ENCODE measurements around the gene LLGL2.

LLGL2 gene

DNA sequence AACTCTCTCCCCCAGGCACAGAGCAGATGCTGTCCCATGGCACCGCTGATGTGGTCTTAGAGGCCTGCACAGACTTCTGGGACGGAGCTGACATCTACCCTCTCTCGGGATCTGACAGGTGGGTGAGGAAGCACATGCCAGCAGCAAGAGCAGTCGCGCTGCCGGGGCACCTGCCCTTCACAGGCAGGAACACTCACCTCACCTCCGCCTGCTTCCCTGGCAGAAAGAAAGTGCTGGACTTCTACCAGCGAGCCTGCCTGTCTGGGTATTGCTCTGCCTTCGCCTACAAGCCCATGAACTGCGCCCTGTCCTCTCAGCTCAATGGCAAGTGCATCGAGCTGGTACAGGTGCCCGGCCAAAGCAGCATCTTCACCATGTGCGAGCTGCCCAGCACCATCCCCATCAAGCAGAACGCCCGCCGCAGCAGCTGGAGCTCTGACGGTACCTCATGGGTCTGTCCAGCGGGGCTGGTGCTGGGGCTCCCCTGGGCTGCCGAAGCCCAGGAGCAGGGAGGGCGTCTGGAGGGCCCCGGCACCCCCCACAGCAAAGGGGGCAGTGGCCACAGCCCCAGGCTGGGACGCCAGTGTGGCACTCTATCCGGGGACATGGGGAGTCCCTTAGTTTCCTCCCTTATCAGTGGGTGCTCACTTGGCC lies 31.9 kb upstream of the LLGL2 start:
- no peak for DNase-seq

GRCh38 chr17:75494326-75494877 lies 31.1 kb upstream of the LLGL2 start:
- no peak for DNase-seq

DNA sequence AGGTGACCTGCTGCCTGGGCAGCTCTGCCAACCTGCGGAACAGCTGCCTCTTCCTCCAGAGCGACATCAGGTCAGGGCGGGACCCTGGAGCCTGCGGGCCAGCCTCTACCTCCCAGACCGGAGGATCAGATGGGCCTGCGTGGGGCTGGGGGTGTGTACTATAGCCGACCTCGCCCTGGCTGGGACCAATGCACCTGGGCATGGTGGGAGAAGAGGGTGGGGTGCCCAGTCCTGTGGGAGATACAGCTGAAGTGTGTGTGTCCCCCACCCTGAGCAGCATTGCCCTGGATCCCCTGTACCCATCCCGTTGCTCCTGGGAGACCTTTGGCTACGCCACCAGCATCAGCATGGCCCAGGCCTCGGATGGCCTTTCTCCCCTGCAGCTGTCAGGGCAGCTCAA lies 29.5 kb upstream of the LLGL2 start:
- DNase-seq: no peak

DNA sequence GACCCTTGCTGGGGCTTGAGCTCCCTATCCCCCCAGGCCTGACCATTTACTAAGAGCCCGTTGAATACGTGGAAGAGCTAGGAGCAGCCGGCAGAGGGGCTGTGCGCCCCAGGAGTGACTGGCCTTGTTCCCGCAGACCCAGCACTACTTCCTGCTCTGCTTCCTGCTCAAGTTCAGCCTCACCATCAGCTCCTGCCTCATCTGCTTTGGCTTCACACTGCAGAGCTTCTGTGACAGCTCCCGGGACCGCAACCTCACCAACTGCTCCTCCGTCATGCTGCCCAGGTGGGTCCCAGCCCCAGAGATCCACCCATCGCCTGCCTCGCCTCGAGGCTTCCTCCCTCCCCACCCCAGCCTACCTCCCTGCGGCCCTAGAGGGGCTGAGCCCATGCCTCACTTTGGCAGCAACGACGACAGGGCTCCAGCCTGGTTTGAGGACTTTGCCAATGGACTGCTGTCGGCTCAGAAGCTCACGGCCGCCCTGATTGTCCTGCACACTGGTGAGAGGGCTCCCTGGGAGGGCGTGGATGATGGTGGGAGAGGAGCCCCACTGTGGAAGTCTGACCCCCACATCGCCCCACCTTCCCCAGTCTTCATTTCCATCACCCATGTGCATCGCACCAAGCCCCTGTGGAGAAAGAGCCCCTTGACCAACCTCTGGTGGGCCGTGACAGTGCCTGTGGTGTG lies 27.3 kb upstream of the LLGL2 start:
- no peak for DNase-seq

DNA sequence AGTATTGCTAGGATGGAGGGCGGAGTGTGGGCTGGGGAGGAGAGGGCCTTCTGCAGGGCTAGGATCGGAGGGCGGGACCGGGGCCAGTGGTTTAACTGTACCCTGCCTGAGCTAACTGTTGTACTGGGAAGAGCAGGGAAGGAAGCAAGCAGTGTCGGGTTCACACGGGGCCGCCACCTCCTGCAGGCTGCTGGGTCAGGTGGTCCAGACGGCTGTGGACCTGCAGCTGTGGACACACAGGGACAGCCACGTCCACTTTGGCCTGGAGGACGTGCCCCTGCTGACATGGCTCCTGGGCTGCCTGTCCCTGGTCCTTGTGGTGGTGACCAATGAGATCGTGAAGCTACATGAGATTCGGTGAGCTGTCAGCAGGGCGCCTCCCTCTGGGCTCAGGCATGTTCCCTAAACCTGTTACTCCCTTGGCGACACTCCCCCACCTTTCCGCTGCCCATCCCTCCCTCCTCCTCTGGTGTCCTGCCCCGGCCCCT lies 26.7 kb upstream of the LLGL2 start:
- DNase-seq: no peak

DNA sequence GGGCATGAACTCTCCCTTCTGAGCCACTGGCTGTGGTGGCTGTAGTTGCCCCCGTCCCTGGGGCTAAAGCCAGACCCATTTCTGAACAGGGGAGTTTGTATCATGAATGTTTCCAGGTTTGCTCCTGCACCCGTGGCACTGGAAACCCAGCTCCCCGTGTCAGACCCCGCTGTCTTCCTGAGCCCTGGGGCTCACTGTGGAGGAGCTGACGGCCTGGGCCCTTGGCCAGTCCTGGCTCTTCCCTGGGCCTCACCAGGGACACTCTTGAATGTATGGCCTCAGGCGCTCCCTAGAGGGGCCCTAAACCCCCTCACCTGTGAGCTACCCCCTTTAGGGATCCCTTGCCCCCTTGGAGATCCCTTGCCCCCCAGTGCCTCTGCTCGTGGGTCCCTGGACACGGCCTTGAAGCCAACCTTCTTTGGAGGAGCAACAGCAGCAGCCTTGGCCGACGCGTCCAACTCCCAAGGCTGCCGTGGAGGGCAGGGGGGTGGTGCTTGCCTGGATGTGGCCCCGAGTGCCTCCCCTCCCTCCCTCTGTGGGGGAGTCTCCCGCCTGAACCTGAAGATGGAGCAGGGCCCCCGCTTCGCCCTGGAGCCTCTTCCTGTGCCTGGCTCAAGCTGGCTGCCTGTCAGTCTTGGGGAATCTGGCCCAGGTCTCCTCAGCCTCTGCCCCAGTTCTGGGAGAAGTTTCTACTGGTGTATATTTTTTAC lies 26.0 kb upstream of the LLGL2 start:
- no peak for DNase-seq

DNA sequence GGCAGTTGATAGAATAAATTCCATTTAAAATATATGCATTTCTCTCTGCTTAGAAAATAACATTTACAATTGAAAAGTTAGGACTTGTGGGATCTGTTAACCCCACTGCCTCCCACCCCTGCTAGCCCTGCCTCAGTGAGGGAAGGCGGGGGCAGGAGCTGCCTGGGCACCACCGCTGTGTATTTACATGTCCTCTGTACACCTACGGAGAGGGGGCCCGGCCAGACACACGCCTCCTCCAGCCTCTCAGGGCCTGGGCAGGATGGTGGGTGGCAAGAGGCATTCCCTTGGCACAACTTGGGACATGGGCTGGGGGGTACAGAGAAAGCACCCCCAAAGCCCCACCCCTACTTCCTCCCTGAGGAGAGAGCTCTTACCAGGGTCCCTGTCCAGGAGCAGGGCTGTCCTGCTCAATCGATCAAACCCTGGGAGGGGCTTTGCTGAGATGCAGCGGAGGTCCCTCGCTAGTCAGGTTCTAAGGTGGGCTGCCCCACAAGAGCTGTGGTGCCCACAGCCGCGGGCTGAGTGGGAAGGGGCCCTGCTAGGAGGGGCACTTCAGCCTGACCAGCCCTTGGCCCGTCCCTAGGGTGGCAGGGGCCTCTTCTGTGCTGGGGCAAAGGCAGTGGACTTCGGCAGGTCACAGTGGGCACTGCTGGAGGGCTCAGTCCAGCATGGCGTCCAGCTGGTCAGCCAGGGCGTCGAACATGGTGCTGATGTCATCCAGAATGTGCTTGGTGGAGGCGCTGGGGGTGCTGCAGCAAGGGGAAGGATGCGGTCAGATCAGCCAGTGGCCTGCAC lies 24.9 kb upstream of the LLGL2 start:
- no peak for DNase-seq

- DNase-seq: no peak
These were observed 24.0 kb upstream of the LLGL2 start for GRCh38 chr17:75501378-75502071.

DNA sequence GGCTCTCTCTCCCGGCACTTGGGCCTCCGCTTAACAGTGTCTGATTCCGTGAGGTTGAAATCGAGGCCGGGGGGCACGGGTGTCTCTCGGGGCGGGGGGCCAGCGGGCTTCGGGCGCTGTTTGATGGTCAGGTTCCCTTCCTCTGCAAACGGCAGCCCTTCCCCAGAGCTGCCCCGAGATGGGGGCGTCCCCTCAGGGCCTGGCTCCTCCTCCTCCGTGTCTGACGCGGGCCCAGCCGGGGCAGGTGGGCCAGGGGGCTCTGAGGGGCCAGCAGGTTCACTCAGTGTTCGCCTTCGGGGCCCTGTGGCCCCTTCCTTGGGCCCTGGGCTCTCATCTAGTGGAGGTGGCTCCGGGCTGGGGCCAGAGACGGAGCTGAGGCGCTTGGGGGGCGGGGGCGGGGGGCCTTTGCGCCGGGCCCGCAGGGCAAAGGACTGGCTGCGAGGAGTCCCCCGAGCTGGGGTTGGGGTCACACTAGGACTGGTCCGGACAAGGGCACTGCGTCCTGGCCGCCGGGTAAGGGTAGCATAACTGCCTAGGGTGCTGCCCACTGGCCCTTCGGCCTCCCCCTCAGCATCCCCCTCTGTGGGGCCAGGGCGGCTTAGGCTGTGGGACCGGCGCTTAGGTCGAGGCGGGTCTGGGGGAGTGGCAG lies 23.3 kb upstream of the LLGL2 start:
- no peak for DNase-seq

DNA sequence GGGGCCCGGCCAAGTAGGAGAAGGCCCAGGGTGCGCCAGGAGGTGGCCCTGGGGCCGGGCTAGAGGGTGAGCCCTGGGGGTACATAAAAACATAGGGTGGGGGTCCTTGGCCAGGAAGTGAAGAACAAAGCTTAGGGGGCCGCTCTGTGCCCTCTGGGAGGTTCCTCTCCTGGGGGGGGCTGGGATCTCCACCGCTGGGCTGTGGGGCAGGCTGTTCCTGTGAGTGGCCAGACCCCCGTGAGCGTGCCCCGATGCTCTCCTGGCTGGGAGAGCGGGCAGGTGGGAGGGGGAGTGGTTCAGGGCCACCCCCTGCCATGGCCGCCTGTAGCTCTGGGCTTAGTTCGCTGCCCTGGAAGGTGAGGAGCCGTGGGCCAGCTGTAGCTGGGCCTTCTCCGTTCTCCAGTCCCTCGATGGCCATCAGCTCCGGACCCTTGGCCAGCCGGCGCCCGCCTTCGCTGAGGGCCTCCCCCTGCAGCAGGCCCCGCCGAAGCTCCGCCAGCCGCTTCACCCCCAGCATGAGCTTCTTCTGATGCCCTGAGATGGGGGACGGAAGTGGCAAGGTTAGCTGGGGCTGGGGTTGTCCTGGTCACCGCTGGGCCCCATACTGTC lies 22.7 kb upstream of the LLGL2 start:
- no peak for DNase-seq

DNA sequence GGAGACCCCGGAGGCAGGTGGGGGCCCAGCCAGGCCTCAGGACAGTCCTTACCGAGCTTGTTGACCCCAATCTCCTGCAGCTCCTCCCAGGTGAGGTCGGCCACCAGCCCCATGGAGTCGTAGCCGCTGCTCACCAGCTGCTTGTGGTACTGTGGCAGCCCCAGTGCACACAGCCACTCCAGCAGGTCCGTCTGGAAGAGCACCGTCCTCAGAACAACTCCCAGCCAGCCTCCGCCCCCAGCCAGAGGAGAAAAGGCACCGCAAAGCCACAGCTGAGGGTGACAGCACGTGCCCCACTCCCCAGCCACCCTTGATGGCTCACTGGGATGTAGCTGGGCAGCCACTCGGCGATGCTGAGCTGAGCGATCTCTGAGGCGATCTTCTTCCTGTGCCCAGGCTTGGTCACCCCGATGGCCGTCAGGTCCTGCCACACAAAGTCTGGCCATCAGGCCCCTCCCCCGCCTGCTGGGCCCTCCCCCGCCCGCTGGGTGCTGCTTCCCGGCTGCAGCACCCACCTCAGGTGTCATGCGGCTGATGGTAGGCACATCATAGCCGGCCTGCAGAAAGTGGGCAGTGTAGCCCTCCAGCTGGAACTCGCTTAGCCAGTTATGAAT lies 22.1 kb upstream of the LLGL2 start:
- no peak for DNase-seq

GRCh38 chr17:75503976-75504346 lies 21.5 kb upstream of the LLGL2 start:
- no peak for DNase-seq

GRCh38 chr17:75504347-75505151 lies 20.9 kb upstream of the LLGL2 start:
- DNase-seq: peak in 1 of 2 experiments; percentile 25

DNA sequence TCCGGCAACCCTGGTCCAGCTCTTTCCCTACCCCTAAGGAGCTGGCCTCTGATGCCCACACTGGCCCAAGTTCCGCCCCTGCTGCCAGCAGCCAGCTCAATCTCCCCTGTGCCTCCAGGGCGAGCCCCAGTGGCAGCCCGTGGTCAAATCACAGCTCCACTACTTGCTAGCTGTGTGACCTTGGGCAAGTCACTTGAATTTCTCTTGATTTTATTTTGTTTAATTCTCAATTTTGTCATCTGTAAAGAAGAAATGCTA lies 20.4 kb upstream of the LLGL2 start:
- DNase-seq: no peak

- no peak for DNase-seq
These were observed 19.9 kb upstream of the LLGL2 start for GRCh38 chr17:75505640-75506039.

DNA sequence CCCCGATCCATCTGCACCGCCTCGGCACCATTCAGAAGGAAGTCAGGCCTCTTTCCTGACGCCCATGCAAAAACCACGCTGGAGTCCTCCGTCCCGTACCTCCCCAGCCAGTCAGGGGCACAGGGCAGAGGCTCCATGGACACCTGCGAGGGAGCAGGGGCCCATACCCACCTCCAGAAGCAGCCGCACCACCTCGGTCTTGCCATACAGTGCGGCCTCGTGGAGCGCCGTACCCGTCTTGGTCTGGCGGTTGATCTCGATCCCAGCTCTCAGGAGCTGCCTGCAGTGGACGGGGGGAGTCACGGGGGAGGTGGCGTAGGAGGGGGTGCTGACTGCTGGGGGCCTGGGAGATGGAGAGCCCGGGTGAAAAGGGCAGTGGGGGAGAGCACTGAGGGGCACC lies 19.4 kb upstream of the LLGL2 start:
- no peak for DNase-seq

GRCh38 chr17:75506888-75507287 lies 18.6 kb upstream of the LLGL2 start:
- no peak for DNase-seq

DNA sequence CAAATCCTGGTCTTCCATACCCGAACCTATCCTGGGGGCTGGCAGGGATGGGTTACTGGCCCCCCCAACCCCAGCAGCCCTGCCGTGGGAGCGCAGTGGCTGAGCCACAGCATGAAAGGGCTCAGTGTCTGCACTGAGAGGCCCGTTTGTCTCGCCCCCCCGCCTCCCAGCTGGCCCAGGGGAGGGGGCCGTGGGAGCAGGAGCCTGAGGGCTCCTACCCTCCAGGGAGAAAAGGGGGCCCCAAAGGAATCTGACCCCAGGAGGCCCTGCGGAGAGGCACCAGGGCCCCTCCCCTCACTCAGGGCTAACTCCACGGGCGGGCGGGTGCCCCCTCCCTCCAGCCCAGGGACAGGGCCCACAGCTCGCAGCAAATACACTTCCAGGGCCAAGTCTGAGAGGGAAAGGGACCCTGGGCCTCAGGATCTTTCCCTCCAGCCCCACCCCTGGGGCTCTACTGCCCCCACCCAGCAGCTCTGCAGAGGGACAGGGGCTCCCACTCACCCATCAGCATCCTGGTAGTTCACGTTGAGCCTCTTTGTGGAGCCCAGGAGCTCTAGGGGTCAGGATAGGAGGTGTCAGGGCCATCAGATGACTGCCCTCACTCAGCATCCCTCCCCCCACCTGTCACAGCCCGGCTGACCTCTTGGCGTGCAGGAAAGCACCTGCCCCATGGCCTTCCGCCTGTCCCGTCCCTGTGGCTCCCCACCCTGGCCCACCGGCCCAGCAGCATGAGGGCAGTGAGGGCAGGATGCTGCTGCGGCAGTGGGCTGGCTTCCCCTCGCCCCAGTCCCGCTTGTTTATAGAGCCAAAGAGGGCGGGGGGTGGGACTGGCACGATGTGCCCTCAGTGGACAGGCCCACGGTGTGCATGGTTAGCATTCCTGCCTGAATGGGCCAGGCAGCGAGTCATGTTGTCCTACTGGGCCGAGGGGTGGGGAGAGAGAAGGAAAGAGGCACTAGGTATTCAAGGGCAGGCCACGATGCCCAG lies 17.5 kb upstream of the LLGL2 start:
- no peak for DNase-seq

GRCh38 chr17:75508931-75509361 lies 16.6 kb upstream of the LLGL2 start:
- no peak for DNase-seq
